HG02938 (cell line): ENCODE measurements around the gene C2CD3.

ENCODE experiments used
- ATAC-seq: cut with Tn5 transposase; IDR thresholded peaks from one replicate; pipeline ENCODE4 v1.9.1; 2021; ENCODE audit warnings: mild to moderate bottlenecking, moderate library complexity; ENCODE audit not compliant: unreplicated experiment

Gene C2CD3

DNA sequence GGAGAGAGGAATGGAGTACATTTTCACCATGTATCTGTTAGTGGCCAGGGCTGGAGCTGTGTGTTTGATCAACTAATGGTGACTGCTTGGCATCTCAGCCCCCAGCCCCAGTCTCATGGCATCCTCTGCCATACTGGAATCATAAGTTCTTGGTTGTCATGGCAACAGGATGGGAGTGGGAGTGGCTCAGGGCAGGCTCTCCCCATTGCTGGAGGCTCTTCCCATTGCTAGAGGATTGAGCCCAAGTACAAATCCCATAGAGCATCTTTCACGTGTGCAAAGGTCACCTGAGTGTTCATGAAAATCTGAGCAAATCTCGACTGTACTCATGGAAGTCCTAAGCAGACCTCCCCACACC is 205.1 kb downstream of the C2CD3 start:
- no peak for ATAC-seq

DNA sequence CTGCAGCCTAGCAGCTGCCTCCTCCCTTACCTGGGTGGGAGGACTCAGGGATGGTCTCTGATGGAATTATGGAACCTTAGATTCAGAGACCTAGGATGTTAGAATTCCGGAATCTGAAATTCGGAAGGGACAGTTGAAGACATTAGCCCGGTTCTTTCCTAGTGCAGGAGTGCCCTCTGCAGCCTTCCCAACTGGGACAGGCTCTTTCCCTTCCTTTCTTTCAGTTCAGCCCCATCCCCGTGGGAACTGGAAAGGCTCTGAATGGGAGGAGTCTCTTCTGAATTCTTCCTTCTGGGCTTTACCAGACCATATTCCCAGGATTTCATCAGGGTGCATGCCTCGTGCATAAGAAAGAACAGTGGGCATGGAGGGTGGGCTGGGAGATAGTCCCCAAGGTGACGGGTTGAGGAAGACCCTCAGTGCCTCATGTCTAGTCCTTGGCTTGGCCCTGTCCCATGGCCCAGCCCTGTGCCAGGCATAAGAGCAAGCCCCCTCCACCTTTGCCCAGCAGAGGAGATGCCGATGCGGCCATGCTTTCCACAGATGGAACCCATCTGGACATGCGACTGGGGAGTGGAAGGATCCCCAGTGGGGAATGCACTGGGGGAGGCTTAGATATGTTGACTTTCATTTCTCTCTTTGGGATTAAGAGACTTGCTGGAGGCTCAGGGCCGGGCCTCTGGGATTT is 205.6 kb downstream of the C2CD3 start:
- no peak for ATAC-seq

DNA sequence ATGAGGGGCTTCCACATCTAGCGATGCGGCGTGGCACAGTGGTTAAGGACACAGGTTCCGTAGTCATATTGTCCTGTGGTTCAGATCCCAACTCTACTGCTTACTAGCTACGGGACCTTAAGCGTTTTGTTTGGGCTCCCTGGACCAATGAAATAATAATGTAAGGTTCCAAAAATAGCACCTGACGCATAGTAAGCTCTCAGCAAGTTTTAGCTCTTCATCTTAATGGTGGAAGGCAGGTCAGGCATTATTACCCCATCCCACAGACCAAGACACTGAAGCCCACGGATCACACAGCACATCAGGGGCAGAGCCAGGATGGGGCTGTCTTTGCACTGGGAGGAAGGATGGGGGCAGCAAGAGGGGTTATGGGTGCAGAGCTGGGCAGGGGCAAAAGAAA is 206.9 kb downstream of the C2CD3 start:
- no peak for ATAC-seq
